HEK293 (cell line): ENCODE measurements around the gene GPR157.

Source experiments
- CTCF ChIA-PET: fragments of 350-600 bp; formaldehyde crosslinking; extraction: SDS; loops from one replicate; lab custom pipeline; 2021; ENCODE audit warnings: antibody characterized with exemption; lab: Yijun Ruan, JAX
- POLR2A ChIA-PET: fragments of 300-600 bp; formaldehyde crosslinking; extraction: SDS; loops from one replicate; lab custom pipeline; 2020; ENCODE audit warnings: antibody characterized with exemption, inconsistent platforms; lab: Yijun Ruan, JAX
- H3K27ac ChIP-seq: fragments of 200-500 bp; sonication (Bioruptor generic); 2 replicates; pipeline ENCODE4 v1.5.1; 2014; ENCODE audit warnings: low read depth, low read length, control low read depth, inconsistent platforms; ENCODE audit errors: extremely low read depth
- H3K36me3 ChIP-seq, 2 experiments: fragments of 200-500 bp in 1 of 2; sonication (Bioruptor generic) in 1 of 2; 1 replicate in 1 of 2; 2 replicates in 1 of 2; pipeline ENCODE4 v1.5.1; 2014 to 2017; ENCODE audit warnings: inconsistent platforms in 2 of 2, low read length in 2 of 2; ENCODE audit not compliant: control insufficient read depth in 2 of 2, insufficient read depth in 1 of 2
- H3K4me1 ChIP-seq: fragments of 200-500 bp; sonication (Bioruptor generic); 2 replicates; pipeline ENCODE4 v1.5.1; 2014; ENCODE audit warnings: mild to moderate bottlenecking, low read length, inconsistent platforms; ENCODE audit not compliant: control insufficient read depth, insufficient read depth
- H3K4me3 ChIP-seq: 2 replicates; pipeline ENCODE4 v1.5.1; 2011; ENCODE audit warnings: low read depth, mild to moderate bottlenecking, control low read depth, low read length, moderate library complexity
- H3K9me3 ChIP-seq: fragments of 200-500 bp; sonication (Bioruptor generic); 2 replicates; pipeline ENCODE4 v1.5.1; 2014; ENCODE audit warnings: low read depth, low read length, inconsistent platforms; ENCODE audit not compliant: control insufficient read depth, insufficient read depth
- GLIS2 ChIP-seq: fragments of 450-650 bp; formaldehyde crosslinking; IDR thresholded peaks from 2 replicates; pipeline ENCODE4 v1.5.1; 2016; ENCODE audit warnings: missing biosample characterization, missing genetic modification characterization
- HOXC10 ChIP-seq: sonication (generic); formaldehyde crosslinking; IDR thresholded peaks from 2 replicates; pipeline ENCODE4 v1.8.1; 2023; ENCODE audit warnings: mild to moderate bottlenecking, missing genetic modification reagents
- HOXD13 ChIP-seq: sonication (generic); formaldehyde crosslinking; IDR thresholded peaks from 2 replicates; pipeline ENCODE4 v1.8.0; 2022; ENCODE audit warnings: missing genetic modification reagents, borderline replicate concordance
- KLF9 ChIP-seq: fragments of 450-650 bp; formaldehyde crosslinking; IDR thresholded peaks from 2 replicates; pipeline ENCODE4 v1.5.1; 2016; ENCODE audit warnings: missing biosample characterization, missing genetic modification characterization, low read depth
- SETDB1 ChIP-seq: IDR thresholded peaks from one replicate; pipeline ENCODE4 v1.6.1; 2017; ENCODE audit warnings: mild to moderate bottlenecking, low read length, moderate library complexity, mixed read lengths; ENCODE audit not compliant: insufficient read length
- SP2 ChIP-seq: fragments of 450-650 bp; formaldehyde crosslinking; IDR thresholded peaks from 2 replicates; pipeline ENCODE4 v1.5.1; 2016; ENCODE audit warnings: missing biosample characterization, missing genetic modification characterization
- YY2 ChIP-seq: fragments of 450-650 bp; formaldehyde crosslinking; IDR thresholded peaks from 2 replicates; pipeline ENCODE4 v1.5.1; 2016; ENCODE audit warnings: missing biosample characterization, missing genetic modification characterization
- ZBTB1 ChIP-seq: fragments of 450-650 bp; formaldehyde crosslinking; IDR thresholded peaks from 2 replicates; pipeline ENCODE4 v1.5.1; 2016; ENCODE audit warnings: missing biosample characterization, missing genetic modification characterization
- ZBTB20 ChIP-seq: fragments of 450-650 bp; formaldehyde crosslinking; IDR thresholded peaks from 2 replicates; pipeline ENCODE4 v1.5.1; 2016; ENCODE audit warnings: missing biosample characterization, missing genetic modification characterization
- ZNF121 ChIP-seq: fragments of 450-650 bp; formaldehyde crosslinking; IDR thresholded peaks from 2 replicates; pipeline ENCODE4 v1.5.1; 2016; ENCODE audit warnings: missing biosample characterization, missing genetic modification characterization
- ZNF138 ChIP-seq: fragments of 450-650 bp; formaldehyde crosslinking; IDR thresholded peaks from 2 replicates; pipeline ENCODE4 v1.5.1; 2016; ENCODE audit warnings: missing biosample characterization, missing genetic modification characterization, borderline replicate concordance
- ZNF16 ChIP-seq: fragments of 450-650 bp; formaldehyde crosslinking; IDR thresholded peaks from 2 replicates; pipeline ENCODE4 v1.5.1; 2016; ENCODE audit warnings: low read depth, missing biosample characterization, missing genetic modification characterization
- ZNF2 ChIP-seq: fragments of 450-650 bp; formaldehyde crosslinking; IDR thresholded peaks from 2 replicates; pipeline ENCODE4 v1.5.1; 2016; ENCODE audit warnings: missing biosample characterization, missing genetic modification characterization
- ZNF211 ChIP-seq: fragments of 450-650 bp; formaldehyde crosslinking; IDR thresholded peaks from 2 replicates; pipeline ENCODE4 v1.5.1; 2016; ENCODE audit warnings: low read depth, missing biosample characterization, missing genetic modification characterization
- ZNF239 ChIP-seq: fragments of 450-650 bp; formaldehyde crosslinking; IDR thresholded peaks from 2 replicates; pipeline ENCODE4 v1.5.1; 2016; ENCODE audit warnings: missing biosample characterization, missing genetic modification characterization
- ZNF266 ChIP-seq: fragments of 450-650 bp; formaldehyde crosslinking; IDR thresholded peaks from 2 replicates; pipeline ENCODE4 v1.5.1; 2016; ENCODE audit warnings: missing biosample characterization, missing genetic modification characterization, low read depth
- ZNF302 ChIP-seq: fragments of 450-650 bp; formaldehyde crosslinking; IDR thresholded peaks from 2 replicates; pipeline ENCODE4 v1.5.1; 2016; ENCODE audit warnings: missing biosample characterization, missing genetic modification characterization, low read depth
- ZNF350 ChIP-seq: fragments of 450-650 bp; formaldehyde crosslinking; IDR thresholded peaks from 2 replicates; pipeline ENCODE4 v1.5.0; 2017; ENCODE audit warnings: missing biosample characterization, mild to moderate bottlenecking, missing genetic modification characterization
- ZNF394 ChIP-seq: fragments of 450-650 bp; formaldehyde crosslinking; IDR thresholded peaks from 2 replicates; pipeline ENCODE4 v1.5.1; 2016; ENCODE audit warnings: missing biosample characterization, missing genetic modification characterization, mild to moderate bottlenecking, moderate library complexity, borderline replicate concordance
- ZNF404 ChIP-seq: fragments of 450-650 bp; formaldehyde crosslinking; IDR thresholded peaks from 2 replicates; pipeline ENCODE4 v1.5.1; 2017; ENCODE audit warnings: missing biosample characterization, missing genetic modification characterization
- ZNF423 ChIP-seq: fragments of 450-650 bp; formaldehyde crosslinking; IDR thresholded peaks from 2 replicates; pipeline ENCODE4 v1.5.1; 2016; ENCODE audit warnings: missing biosample characterization, missing genetic modification characterization
- ZNF510 ChIP-seq: fragments of 450-650 bp; formaldehyde crosslinking; IDR thresholded peaks from 2 replicates; pipeline ENCODE4 v1.5.1; 2018; ENCODE audit warnings: mild to moderate bottlenecking, missing genetic modification characterization, missing biosample characterization; ENCODE audit not compliant: insufficient replicate concordance
- ZNF521 ChIP-seq: fragments of 450-650 bp; formaldehyde crosslinking; IDR thresholded peaks from 2 replicates; pipeline ENCODE4 v1.5.1; 2017; ENCODE audit warnings: missing biosample characterization, mild to moderate bottlenecking, missing genetic modification characterization
- ZNF561 ChIP-seq: fragments of 450-650 bp; IDR thresholded peaks from 2 replicates; pipeline ENCODE4 v1.5.1; 2018; ENCODE audit warnings: missing biosample characterization, missing genetic modification characterization, borderline replicate concordance
- ZNF626 ChIP-seq: fragments of 450-650 bp; sonication (Bioruptor Pico); formaldehyde crosslinking; IDR thresholded peaks from 2 replicates; pipeline ENCODE4 v1.5.1; 2018; ENCODE audit warnings: missing biosample characterization, missing genetic modification characterization, inconsistent platforms
- ZXDB ChIP-seq: fragments of 450-650 bp; formaldehyde crosslinking; IDR thresholded peaks from 2 replicates; pipeline ENCODE4 v1.5.1; 2016; ENCODE audit warnings: missing biosample characterization, missing genetic modification characterization
- TF ChIP-seq, protein P1 (sequence below): fragments of 450-650 bp; formaldehyde crosslinking; IDR thresholded peaks from 2 replicates; pipeline ENCODE4 v1.5.1; 2016; ENCODE audit warnings: missing biosample characterization, missing genetic modification characterization

Gene GPR157

DNA sequence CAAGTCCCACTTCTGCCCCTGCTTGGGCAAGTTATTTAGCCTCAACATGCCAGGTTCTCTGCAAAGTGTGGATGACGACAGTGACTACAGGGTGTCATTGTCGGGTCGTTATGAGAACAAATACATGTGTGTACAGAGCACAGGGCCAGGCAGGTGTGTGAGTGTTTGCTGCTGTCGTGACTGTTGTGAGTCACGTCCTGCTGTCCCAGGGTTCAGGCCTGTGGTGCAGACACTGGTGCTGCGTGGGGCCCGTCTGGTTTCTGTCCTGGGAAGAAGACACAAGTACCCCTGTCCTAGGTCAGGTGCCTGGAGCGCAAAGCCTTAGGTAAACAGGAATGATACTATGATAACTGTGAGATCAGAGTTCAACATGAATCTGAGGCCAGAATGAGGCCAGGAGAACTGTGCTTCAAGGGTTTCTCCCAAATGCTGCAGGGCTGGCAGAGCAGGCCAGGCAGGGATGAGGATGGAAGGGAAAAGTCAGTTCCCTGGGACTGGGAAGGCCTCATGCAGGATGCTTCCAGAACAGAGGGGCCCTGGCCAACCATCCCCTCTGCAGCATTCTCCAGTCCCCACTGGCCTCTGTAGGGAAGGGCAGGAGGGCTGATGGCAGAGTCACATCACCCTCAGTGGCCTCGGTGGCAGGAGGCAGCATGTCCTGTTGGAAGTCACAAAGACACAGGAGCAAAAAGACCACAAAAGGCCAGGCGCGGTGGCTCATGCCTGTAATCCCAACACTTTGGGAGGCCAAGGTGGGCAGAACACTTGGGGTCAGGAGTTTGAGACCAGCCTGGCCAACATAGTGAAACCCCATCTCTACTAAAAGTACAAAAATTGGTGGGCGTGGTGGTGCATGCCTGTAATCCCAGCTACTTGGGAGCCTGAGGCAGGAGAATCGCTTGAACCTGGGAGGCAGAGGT is 15.7 kb downstream of the GPR157 start:
- Histone ChIP-seq H3K36me3 (peaks cover 0 to 27% of the 10 kb centered on the region in 2 experiments; a peak in 2 of 3 replicates), H3K4me3 (no peak overlapping the region)
- POLR2A ChIA-PET, result interaction anchor here (0.6 kb wide), 1 partner anchor 114 kb away, joined by 3 read pairs; no protein-coding TSS in a partner anchor
- no peak for TF ChIP-seq ZNF211 (tag by site-specific recombination)
- no peak for TF ChIP-seq ZNF394 (tag by site-specific recombination)
- TF ChIP-seq KLF9 (tag by site-specific recombination), result 0 out of 2 replicates have a peak, but pooled peaks have one; percentile 11
- no peak for TF ChIP-seq ZNF404 (tag by site-specific recombination)
- no peak for TF ChIP-seq ZXDB (tag by site-specific recombination)
- TF ChIP-seq, all 188 proteins: peak for 1
- Histone ChIP-seq H3K27ac (no peak overlapping the region), H3K4me1 (no peaks in the 10 kb centered on the region; the same call in 1 of the 2 replicates), H3K9me3 (no peaks in the 10 kb centered on the region)
- CTCF ChIA-PET, result interaction anchor here (0.7 to 1.1 kb wide), 2 partner anchors 12 to 19 kb away, joined by 3 to 4 read pairs; no protein-coding TSS in a partner anchor

DNA sequence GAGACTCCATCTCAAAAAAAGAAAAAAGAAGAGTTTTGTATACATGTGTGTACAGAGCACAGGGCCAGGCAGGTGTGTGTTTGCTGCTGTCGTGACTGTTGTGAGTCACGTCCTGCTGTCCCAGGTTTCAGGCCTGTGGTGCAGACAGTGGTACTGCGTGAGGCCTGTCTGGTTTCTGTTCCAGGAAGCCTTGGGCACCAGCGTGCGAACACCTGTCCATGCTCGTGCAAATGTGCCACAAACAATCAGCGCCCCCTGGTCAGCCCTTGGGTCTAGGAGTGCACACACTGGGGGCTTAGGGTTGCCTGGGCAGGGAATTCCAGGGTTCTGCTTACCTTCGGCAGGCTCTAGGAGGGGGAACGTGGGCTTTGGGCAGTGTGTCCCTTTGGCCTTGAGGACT is 16.9 kb downstream of the GPR157 start:
- Histone ChIP-seq H3K4me1 (no peaks in the 10 kb centered on the region; the same call in 1 of the 2 replicates), H3K36me3 (peaks cover 0 to 32% of the 10 kb centered on the region in 2 experiments; a peak in 2 of 3 replicates), H3K4me3 (no peak overlapping the region), H3K27ac (no peak overlapping the region), H3K9me3 (no peaks in the 10 kb centered on the region)
- CTCF ChIA-PET, result interaction anchor here (0.5 to 4.3 kb wide), 10 partner anchors 10 to 831 kb away, joined by 3 to 42 read pairs (median 4); partner anchors contain the start of genes LZIC and NMNAT1
- POLR2A ChIA-PET, result no interaction called here
- TF ChIP-seq ZNF16, result no peak
- TF ChIP-seq ZNF521 (tag by site-specific recombination), result no peak
- no peak for TF ChIP-seq ZNF211 (tag by site-specific recombination)
- no peak for TF ChIP-seq ZNF138 (tag by site-specific recombination)
- no peak for TF ChIP-seq YY2 (tag by site-specific recombination)
- TF ChIP-seq ZBTB20 (tag by site-specific recombination), result no peak
- no peak for TF ChIP-seq ZNF350 (tag by site-specific recombination)
- TF ChIP-seq ZNF239, result no peak
- TF ChIP-seq SETDB1, result no peak
- TF ChIP-seq HOXD13, result no peak
- no peak for TF ChIP-seq ZNF266 (tag by site-specific recombination)
- no peak for TF ChIP-seq ZNF2 (tag by site-specific recombination)
- no peak for TF ChIP-seq ZNF510
- no peak for TF ChIP-seq ZNF423 (tag by site-specific recombination)
- TF ChIP-seq ZNF302, result no peak
- no peak for TF ChIP-seq ZNF404 (tag by site-specific recombination)
- TF ChIP-seq, protein P1, sequence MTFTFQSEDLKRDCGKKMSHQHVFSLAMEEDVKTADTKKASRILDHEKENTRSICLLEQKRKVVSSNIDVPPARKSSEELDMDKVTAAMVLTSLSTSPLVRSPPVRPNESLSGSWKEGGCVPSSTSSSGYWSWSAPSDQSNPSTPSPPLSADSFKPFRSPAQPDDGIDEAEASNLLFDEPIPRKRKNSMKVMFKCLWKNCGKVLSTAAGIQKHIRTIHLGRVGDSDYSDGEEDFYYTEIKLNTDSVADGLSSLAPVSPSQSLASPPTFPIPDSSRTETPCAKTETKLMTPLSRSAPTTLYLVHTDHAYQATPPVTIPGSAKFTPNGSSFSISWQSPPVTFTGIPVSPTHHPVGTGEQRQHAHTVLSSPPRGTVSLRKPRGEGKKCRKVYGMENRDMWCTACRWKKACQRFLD (tag by site-specific recombination), result no peak
- no peak for TF ChIP-seq HOXC10 (CRISPR knock-in tag)

DNA sequence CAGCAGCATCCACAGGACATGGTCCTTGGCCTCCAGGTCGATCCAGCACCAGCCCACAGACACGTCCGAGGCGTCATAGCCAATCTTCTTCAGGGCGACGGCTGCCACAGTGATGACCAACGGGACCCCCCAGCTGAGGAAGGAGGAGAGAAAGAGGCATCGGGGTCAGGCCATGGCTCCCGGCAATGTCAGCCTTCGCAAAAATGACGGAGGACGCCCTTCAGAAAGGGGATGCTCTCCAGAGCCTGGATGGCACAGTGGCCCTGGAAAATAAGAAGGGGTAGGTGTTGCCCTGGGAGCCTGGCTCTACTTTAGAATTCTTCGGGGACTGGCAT is 17.6 kb downstream of the GPR157 start:
- Histone ChIP-seq H3K4me1 (no peaks in the 10 kb centered on the region; the same call in 1 of the 2 replicates), H3K4me3 (no peak overlapping the region), H3K9me3 (no peaks in the 10 kb centered on the region), H3K27ac (no peak overlapping the region), H3K36me3 (peaks cover 0 to 32% of the 10 kb centered on the region in 2 experiments; a peak in 2 of 3 replicates)
- ChIA-PET POLR2A (no interaction called here), CTCF (interaction anchor here (0.5 to 4.3 kb wide), 23 partner anchors 10 to 832 kb away, joined by 3 to 42 read pairs (median 4); partner anchors contain the start of genes LZIC and NMNAT1)
- TF ChIP-seq SP2 (tag by site-specific recombination), result no peak
- no peak for TF ChIP-seq ZNF211 (tag by site-specific recombination)
- no peak for TF ChIP-seq ZNF561 (tag by site-specific recombination)
- TF ChIP-seq ZNF626, result no peak
- no peak for TF ChIP-seq GLIS2 (tag by site-specific recombination)
- TF ChIP-seq ZNF121 (tag by site-specific recombination), result no peak
- TF ChIP-seq ZBTB1 (tag by site-specific recombination), result no peak
